MV-4-11 (cell line): ENCODE results near the gene EIF3K.

Experiments
- DNase-seq: peaks from one replicate; lab custom pipeline; 2025; lab: John Stamatoyannopoulos, UW

The EIF3K gene

GRCh38 chr19:38617764-38618589 is 1.0 kb upstream of the EIF3K start, which contains the start of gene MAP4K1:
Gene MAP4K1 (minus strand): TSS chr19:38617953. CDS start chr19:38617895, 58 bp downstream.
- DNase-seq: peak; percentile 76

GRCh38 chr19:38619361-38620174 is 580 bp downstream of the EIF3K start:
- DNase-seq: no peak

GRCh38 chr19:38624822-38625221 is 5.8 kb downstream of the EIF3K start:
- DNase-seq: no peak

GRCh38 chr19:38626401-38626800 is 7.4 kb downstream of the EIF3K start:
- no peak for DNase-seq

- DNase-seq: no peak
Observed at GRCh38 chr19:38629568-38629967, 10.6 kb downstream of the EIF3K start.

GRCh38 chr19:38631301-38631700 is 12.3 kb downstream of the EIF3K start:
- DNase-seq: peak; percentile 50

GRCh38 chr19:38631811-38632475 is 13.0 kb downstream of the EIF3K start:
- peak; percentile 22 for DNase-seq

GRCh38 chr19:38632476-38633213 is 13.7 kb downstream of the EIF3K start:
- no peak for DNase-seq

GRCh38 chr19:38634757-38635482 is 15.9 kb downstream of the EIF3K start:
- DNase-seq: no peak

- DNase-seq: no peak
Observed at GRCh38 chr19:38635483-38636399, 16.8 kb downstream of the EIF3K start.

GRCh38 chr19:38638461-38638860 is 19.5 kb downstream of the EIF3K start:
- no peak for DNase-seq

- DNase-seq: no peak
Observed at GRCh38 chr19:38639679-38640078, 20.7 kb downstream of the EIF3K start.

GRCh38 chr19:38640368-38640767 is 21.4 kb downstream of the EIF3K start:
- DNase-seq: no peak

- DNase-seq: no peak
Observed at GRCh38 chr19:38642176-38642575, 23.2 kb downstream of the EIF3K start.

- no peak for DNase-seq
Observed at GRCh38 chr19:38644719-38645118, 25.7 kb downstream of the EIF3K start.

GRCh38 chr19:38647368-38647965 is 28.5 kb downstream of the EIF3K start, which contains the start of gene ACTN4:
Gene ACTN4 (plus strand): TSS chr19:38647649. CDS start chr19:38647746, 97 bp downstream.
- peak; percentile 98 for DNase-seq

GRCh38 chr19:38647966-38648768 is 29.2 kb downstream of the EIF3K start:
- DNase-seq: no peak

- DNase-seq: no peak
Observed at GRCh38 chr19:38648769-38649304, 29.8 kb downstream of the EIF3K start.
